HepG2 (cell line): ENCODE results near the gene SNRNP200.

ENCODE experiments used
- CTCF ChIP-seq: sonication (generic); formaldehyde crosslinking; IDR thresholded peaks from 2 replicates; pipeline ENCODE4 v1.5.0; 2020; ENCODE audit warnings: mild to moderate bottlenecking, missing genetic modification reagents, moderate library complexity
- FOXP4 ChIP-seq: sonication (generic); formaldehyde crosslinking; IDR thresholded peaks from 2 replicates; pipeline ENCODE4 v1.4.0; 2020; ENCODE audit warnings: missing genetic modification reagents
- HNRNPH1 ChIP-seq: fragments of 200-400 bp; formaldehyde crosslinking; optimal IDR thresholded peaks from 2 replicates; pipeline ENCODE3; 2017; ENCODE audit warnings: mild to moderate bottlenecking, low read depth, low read length
- IRF1 ChIP-seq: sonication (generic); formaldehyde crosslinking; IDR thresholded peaks from 2 replicates; pipeline ENCODE4 v1.4.0; 2020; ENCODE audit warnings: low read depth, mild to moderate bottlenecking, missing genetic modification reagents
- ZBTB20 ChIP-seq: sonication (generic); formaldehyde crosslinking; IDR thresholded peaks from 2 replicates; pipeline ENCODE4 v1.8.1; 2023; ENCODE audit warnings: missing genetic modification reagents, low read depth, mild to moderate bottlenecking, borderline replicate concordance
- ZNF281 ChIP-seq: sonication (generic); formaldehyde crosslinking; IDR thresholded peaks from 2 replicates; pipeline ENCODE4 v1.4.0; 2020; ENCODE audit warnings: missing genetic modification reagents, borderline replicate concordance
- ZNF513 ChIP-seq: sonication (generic); formaldehyde crosslinking; conservative IDR thresholded peaks from 2 replicates; pipeline ENCODE4 v1.5.0; 2020; ENCODE audit warnings: missing genetic modification reagents

- no peak for TF ChIP-seq ZNF281 (CRISPR knock-in tag)
- no peak for TF ChIP-seq FOXP4 (CRISPR knock-in tag)
- no peak for TF ChIP-seq HNRNPH1
- TF ChIP-seq CTCF (CRISPR knock-in tag): no peak
- TF ChIP-seq ZNF513 (CRISPR knock-in tag): no peak
- no peak for TF ChIP-seq ZBTB20 (CRISPR knock-in tag)
- TF ChIP-seq IRF1: no peak
Observed at GRCh38 chr2:96296925-96297324, 8.4 kb downstream of the SNRNP200 start.
